AG04450 (cell line): Measurements from ENCODE around the gene DNAJA4. TPM values are rescaled to one million over a fixed set of nuclear protein-coding genes. Genes with fewer than 3 reads are reported as not detected.

ENCODE experiments used
- CTCF ChIA-PET: fragments of 300-600, 350-600 bp; formaldehyde crosslinking; extraction: SDS; loops from one replicate; lab custom pipeline; 2022; ENCODE audit warnings: antibody characterized with exemption, inconsistent platforms; lab: Charles Lee
- POLR2A ChIA-PET: fragments of 350-600 bp; formaldehyde crosslinking; extraction: SDS; loops from one replicate; lab custom pipeline; 2021; ENCODE audit warnings: antibody characterized with exemption, inconsistent platforms; lab: Yijun Ruan, JAX
- DNase-seq: peaks from one replicate; pipeline ENCODE4 v3.0.0-alpha.2; 2011; ENCODE audit warnings: low read depth, low spot score
- H3K27ac ChIP-seq: one replicate; pipeline ENCODE4 v1.5.1; 2012; ENCODE audit warnings: low read depth, low read length, control low read depth
- H3K27me3 ChIP-seq: one replicate; pipeline ENCODE4 v1.6.0; 2012; ENCODE audit warnings: low read length; ENCODE audit not compliant: control insufficient read depth, insufficient read depth
- H3K4me3 ChIP-seq: 2 replicates; pipeline ENCODE4 v1.5.1; 2011; ENCODE audit warnings: mild to moderate bottlenecking, low read depth, low read length, control low read depth
- H3K9me3 ChIP-seq: 2 replicates; pipeline ENCODE4 v1.5.1; 2012; ENCODE audit warnings: low read length; ENCODE audit not compliant: control insufficient read depth, insufficient read depth
- polyA plus RNA-seq: library from polyadenylated mRNA; depleted of rRNA; stranded (reverse); fragments of >200 nt; gene quantifications from 2 replicates; pipeline ENCODE4 v1.2.3, GENCODE V29; 2011
- TF ChIP-seq, protein P1 (sequence below): IDR thresholded peaks from 2 replicates; pipeline ENCODE4 v1.5.1; 2011; ENCODE audit warnings: low read depth, low read length, control low read depth, inconsistent platforms

Gene DNAJA4
- polyA plus RNA-seq, 1 experiment = 2.5 TPM

DNA sequence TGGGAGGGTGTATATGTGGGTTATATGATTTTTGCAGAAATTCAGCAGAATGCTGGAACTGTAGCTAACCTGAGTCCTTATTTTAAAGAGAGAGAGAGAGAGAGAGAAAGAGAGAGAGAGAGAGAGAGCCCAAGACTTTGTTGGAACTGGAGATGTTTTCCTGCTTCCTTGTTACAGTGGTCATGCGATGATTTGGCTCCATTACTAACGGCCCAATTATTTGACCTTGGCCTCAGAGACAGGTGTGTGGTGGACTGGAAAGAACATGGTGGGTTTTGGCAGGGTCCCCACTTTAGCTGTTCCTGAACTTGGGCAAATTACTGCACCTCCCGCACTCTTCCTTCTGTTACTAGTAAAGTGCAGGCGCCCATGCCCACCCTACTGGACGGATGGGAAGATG lies 15.2 kb upstream of the DNAJA4 start:
- Histone ChIP-seq H3K27ac (no peak overlapping the region), H3K4me3 (no peak overlapping the region), H3K27me3 (peaks cover 12% of the 10 kb centered on the region), H3K9me3 (no peaks in the 10 kb centered on the region)
- CTCF ChIA-PET = interaction anchor here (3.4 kb wide), 1 partner anchor 9 kb away, joined by 9 read pairs; no protein-coding TSS in a partner anchor
- TF ChIP-seq, protein P1, sequence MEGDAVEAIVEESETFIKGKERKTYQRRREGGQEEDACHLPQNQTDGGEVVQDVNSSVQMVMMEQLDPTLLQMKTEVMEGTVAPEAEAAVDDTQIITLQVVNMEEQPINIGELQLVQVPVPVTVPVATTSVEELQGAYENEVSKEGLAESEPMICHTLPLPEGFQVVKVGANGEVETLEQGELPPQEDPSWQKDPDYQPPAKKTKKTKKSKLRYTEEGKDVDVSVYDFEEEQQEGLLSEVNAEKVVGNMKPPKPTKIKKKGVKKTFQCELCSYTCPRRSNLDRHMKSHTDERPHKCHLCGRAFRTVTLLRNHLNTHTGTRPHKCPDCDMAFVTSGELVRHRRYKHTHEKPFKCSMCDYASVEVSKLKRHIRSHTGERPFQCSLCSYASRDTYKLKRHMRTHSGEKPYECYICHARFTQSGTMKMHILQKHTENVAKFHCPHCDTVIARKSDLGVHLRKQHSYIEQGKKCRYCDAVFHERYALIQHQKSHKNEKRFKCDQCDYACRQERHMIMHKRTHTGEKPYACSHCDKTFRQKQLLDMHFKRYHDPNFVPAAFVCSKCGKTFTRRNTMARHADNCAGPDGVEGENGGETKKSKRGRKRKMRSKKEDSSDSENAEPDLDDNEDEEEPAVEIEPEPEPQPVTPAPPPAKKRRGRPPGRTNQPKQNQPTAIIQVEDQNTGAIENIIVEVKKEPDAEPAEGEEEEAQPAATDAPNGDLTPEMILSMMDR = no peak
- POLR2A ChIA-PET = no interaction called here
- DNase-seq = no peak

GRCh38 chr15:78251136-78251535 lies 13.2 kb upstream of the DNAJA4 start:
- H3K4me3 ChIP-seq = no peak overlapping the region
- no peak for DNase-seq
- TF ChIP-seq, protein P1 = no peak
- H3K27me3 ChIP-seq = peaks cover 14% of the 10 kb centered on the region
- ChIA-PET POLR2A (no interaction called here), CTCF (interaction anchor here (3.4 kb wide), 1 partner anchor 11 kb away, joined by 9 read pairs; no protein-coding TSS in a partner anchor)
- no peak overlapping the region for H3K27ac ChIP-seq
- H3K9me3 ChIP-seq = no peaks in the 10 kb centered on the region

DNA sequence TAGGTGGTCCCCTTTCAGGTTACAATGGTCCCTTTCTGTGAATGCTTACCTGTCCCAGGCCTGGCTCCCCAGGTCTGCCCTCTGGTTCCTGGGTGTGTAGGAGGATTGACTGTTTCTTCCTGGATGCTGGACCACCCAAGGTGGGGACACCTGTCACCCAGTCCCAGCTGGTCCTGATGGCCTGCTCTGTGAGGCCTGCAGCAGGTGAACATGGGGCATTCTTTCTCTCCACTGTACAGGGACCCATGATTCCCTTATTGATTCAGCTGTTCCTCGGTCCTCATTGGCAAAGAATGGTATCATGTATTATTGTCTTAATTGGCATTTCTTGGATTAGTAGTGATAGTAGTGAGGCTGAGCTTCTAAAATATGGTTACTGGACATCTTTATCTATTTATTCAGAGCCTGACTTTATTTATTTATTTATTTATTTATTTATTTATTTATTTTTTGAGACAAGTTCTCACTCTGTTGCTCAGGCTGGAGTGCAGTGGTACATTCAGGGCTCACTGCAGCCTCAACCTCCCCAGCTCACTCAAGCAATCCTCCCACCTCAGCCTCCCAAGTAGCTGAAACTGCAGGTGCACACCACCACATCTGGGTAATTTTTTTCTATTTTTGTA lies 8.8 kb upstream of the DNAJA4 start:
- peaks cover 10% of the 10 kb centered on the region for H3K27me3 ChIP-seq
- no peak overlapping the region for H3K4me3 ChIP-seq
- ChIA-PET POLR2A (no interaction called here), CTCF (interaction anchor here (1.0 kb wide), 1 partner anchor 14 kb away, joined by 3 read pairs; no protein-coding TSS in a partner anchor)
- no peak overlapping the region for H3K27ac ChIP-seq
- H3K9me3 ChIP-seq = no peaks in the 10 kb centered on the region
- DNase-seq = no peak
- TF ChIP-seq, protein P1 = no peak

GRCh38 chr15:78256044-78256437 lies 8.3 kb upstream of the DNAJA4 start:
- no peaks in the 10 kb centered on the region for H3K9me3 ChIP-seq
- CTCF ChIA-PET = no interaction called here
- no peak overlapping the region for H3K4me3 ChIP-seq
- TF ChIP-seq, protein P1 = no peak
- H3K27me3 ChIP-seq = peaks cover 10% of the 10 kb centered on the region
- DNase-seq = no peak
- POLR2A ChIA-PET = no interaction called here
- H3K27ac ChIP-seq = no peak overlapping the region

DNA sequence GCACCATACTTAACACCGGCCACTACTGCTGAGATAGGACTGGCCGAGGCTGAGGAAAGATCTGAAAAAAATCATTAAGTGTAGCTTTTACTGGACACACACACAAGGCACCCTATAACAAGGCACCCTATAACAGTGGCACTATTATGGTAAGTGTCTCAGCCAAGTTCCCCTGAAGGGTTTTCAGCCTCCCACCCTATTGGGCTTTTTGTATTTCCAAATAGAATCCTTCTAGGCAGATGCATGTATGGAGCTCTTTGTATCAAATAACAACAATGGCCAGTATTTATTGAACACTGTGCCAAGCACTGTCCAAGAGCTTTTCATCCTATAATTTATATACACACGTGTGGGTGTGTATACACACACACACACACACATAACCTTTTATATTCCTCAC lies 6.7 kb upstream of the DNAJA4 start:
- Histone ChIP-seq H3K4me3 (no peak overlapping the region), H3K27me3 (peaks cover 6% of the 10 kb centered on the region), H3K9me3 (no peaks in the 10 kb centered on the region), H3K27ac (no peak overlapping the region)
- POLR2A ChIA-PET = no interaction called here
- TF ChIP-seq, protein P1 = no peak
- DNase-seq = no peak
- CTCF ChIA-PET = interaction anchor here (1.9 to 2.2 kb wide), 2 partner anchors 17 to 149 kb away, joined by 7 read pairs; no protein-coding TSS in a partner anchor
